A549 (cell line): ENCODE data around the gene MORN1. TPM values are rescaled to one million over a fixed set of nuclear protein-coding genes. Genes with fewer than 3 reads are reported as not detected.

ENCODE experiments used
- ATAC-seq, 2 experiments: fragments of 200-7000 bp in 1 of 2; fragments of >200 bp in 1 of 2; cut with Nextera tagmentation in 1 of 2; cut with Tn5 transposase in 1 of 2; 3 replicates each; pipeline versions ENCODE4 v1.8.0 to v1.9.1; 2018 to 2020; ENCODE audit warnings: mild to moderate bottlenecking in 1 of 2, moderate library complexity in 1 of 2
- CTCF ChIA-PET: fragments of 300-600 bp; sonication (Branson Sonifier 250); formaldehyde crosslinking; extraction: SDS; loops from one replicate; lab custom pipeline; 2021; ENCODE audit warnings: antibody characterized with exemption, inconsistent platforms; lab: Yijun Ruan, JAX
- POLR2A ChIA-PET: fragments of 350-600 bp; formaldehyde crosslinking; extraction: SDS; loops from one replicate; lab custom pipeline; 2021; ENCODE audit warnings: antibody characterized with exemption, inconsistent platforms; lab: Yijun Ruan, JAX
- DNase-seq, 2 experiments: peaks; one replicate each; pipeline versions ENCODE4 v3.0.0 to v3.0.0-alpha.2; 2011 to 2016; ENCODE audit warnings: low read depth in 1 of 2, low spot score in 1 of 2
- FAIRE-seq: peaks from 2 replicates; lab custom pipeline; 2011; peaks lifted over from hg19 to GRCh38; lab: Jason Lieb, UNC
- H3K27ac ChIP-seq, 2 experiments: fragments of >200 bp; sonication (Bioruptor Twin); formaldehyde crosslinking; 3 replicates each; pipeline ENCODE4 v1.5.1; 2016 to 2017
- H3K4me1 ChIP-seq: fragments of >200 bp; sonication (Bioruptor Twin); formaldehyde crosslinking; 3 replicates; pipeline ENCODE4 v1.6.1; 2016
- H3K4me2 ChIP-seq: fragments of >200 bp; sonication (Bioruptor Twin); formaldehyde crosslinking; 3 replicates; pipeline ENCODE4 v1.6.1; 2016
- H3K4me3 ChIP-seq: fragments of >200 bp; sonication (Bioruptor Twin); formaldehyde crosslinking; 3 replicates; pipeline ENCODE4 v1.5.1; 2016
- H3K9me3 ChIP-seq: fragments of >200 bp; sonication (Bioruptor Twin); formaldehyde crosslinking; 3 replicates; pipeline ENCODE4 v1.6.1; 2016
- BHLHE40 ChIP-seq: IDR thresholded peaks from 2 replicates; pipeline ENCODE4 v1.6.1; 2012; ENCODE audit warnings: low read depth, low read length, inconsistent platforms
- CBX8 ChIP-seq: fragments of 200-600 bp; sonication (generic); IDR thresholded peaks from 2 replicates; pipeline ENCODE4 v1.6.1; 2016
- CEBPB ChIP-seq, 2 experiments: fragments of >200 bp in 1 of 2; sonication (Bioruptor Twin) in 1 of 2; formaldehyde crosslinking in 1 of 2; IDR thresholded peaks; 2 replicates each; pipeline ENCODE4 v1.6.1; 2012 to 2016
- EP300 ChIP-seq, 2 experiments: fragments of >200 bp; sonication (Bioruptor Twin); formaldehyde crosslinking; IDR thresholded peaks; 2 replicates in 1 of 2; 3 replicates in 1 of 2; pipeline ENCODE4 v1.6.1; 2016 to 2017
- FOSL2 ChIP-seq, 2 experiments: fragments of 450-650 bp in 1 of 2; fragments of >200 bp in 1 of 2; sonication (Bioruptor Twin) in 1 of 2; formaldehyde crosslinking; IDR thresholded peaks; 2 replicates each; pipeline versions ENCODE4 v1.5.0 to v1.6.1; 2016 to 2020; ENCODE audit warnings: mild to moderate bottlenecking in 1 of 2, moderate library complexity in 1 of 2
- GATA3 ChIP-seq: IDR thresholded peaks from 2 replicates; pipeline ENCODE4 v1.6.1; 2012; ENCODE audit warnings: borderline replicate concordance
- HES2 ChIP-seq: fragments of >200 bp; sonication (Bioruptor Twin); formaldehyde crosslinking; IDR thresholded peaks from 2 replicates; pipeline ENCODE4 v1.6.1; 2016
- HEYL ChIP-seq: fragments of 250-450 bp; sonication (Bioruptor Pico); IDR thresholded peaks from 2 replicates; pipeline ENCODE4 v1.8.0; 2021; ENCODE audit warnings: mild to moderate bottlenecking, moderate library complexity
- HOXB13 ChIP-seq: fragments of 250-450 bp; sonication (Bioruptor Pico); IDR thresholded peaks from 2 replicates; pipeline ENCODE4 v1.5.0; 2020; ENCODE audit warnings: low read depth, mild to moderate bottlenecking, moderate library complexity
- HOXB5 ChIP-seq: fragments of 250-450 bp; sonication (Bioruptor Pico); IDR thresholded peaks from 2 replicates; pipeline ENCODE4 v1.5.0; 2020; ENCODE audit warnings: mild to moderate bottlenecking, moderate library complexity
- JUN ChIP-seq, 2 experiments: fragments of >200 bp; sonication (Bioruptor Twin); formaldehyde crosslinking; IDR thresholded peaks; 2 replicates in 1 of 2; 3 replicates in 1 of 2; pipeline ENCODE4 v1.6.1; 2016 to 2017
- MAFK ChIP-seq: fragments of 450-650 bp; IDR thresholded peaks from 2 replicates; pipeline ENCODE4 v1.6.1; 2014; ENCODE audit not compliant: partially characterized antibody
- MAX ChIP-seq: IDR thresholded peaks from 2 replicates; pipeline ENCODE4 v1.6.1; 2012
- PHF8 ChIP-seq: fragments of 200-600 bp; sonication (generic); IDR thresholded peaks from 2 replicates; pipeline ENCODE4 v1.6.1; 2016; ENCODE audit warnings: low read depth, mild to moderate bottlenecking, antibody characterized with exemption, moderate library complexity, borderline replicate concordance
- POLR2A ChIP-seq: IDR thresholded peaks from 2 replicates; pipeline ENCODE4 v1.6.1; 2012; ENCODE audit warnings: mild to moderate bottlenecking, low read length
- POLR2AphosphoS2 ChIP-seq: conservative IDR thresholded peaks from 2 replicates; pipeline ENCODE4 v1.6.1; 2012; ENCODE audit warnings: low read length, improper control_type of control experiment, inconsistent platforms
- RAD21 ChIP-seq, 2 experiments: fragments of >200 bp in 1 of 2; sonication (Bioruptor Twin) in 1 of 2; formaldehyde crosslinking in 1 of 2; IDR thresholded peaks in 1 of 2; conservative IDR thresholded peaks in 1 of 2; 2 replicates in 1 of 2; 3 replicates in 1 of 2; pipeline ENCODE4 v1.6.1; 2012 to 2018; ENCODE audit warnings: inconsistent platforms in 1 of 2
- RARB ChIP-seq: fragments of 250-450 bp; sonication (Bioruptor Pico); IDR thresholded peaks from 2 replicates; pipeline ENCODE4 v1.8.0; 2021; ENCODE audit warnings: mild to moderate bottlenecking, moderate library complexity
- RCOR1 ChIP-seq: fragments of 150-350 bp; IDR thresholded peaks from 2 replicates; pipeline ENCODE4 v1.6.1; 2014; ENCODE audit warnings: antibody characterized with exemption, low read length, low read depth
- RNF2 ChIP-seq: fragments of 200-600 bp; sonication (generic); IDR thresholded peaks from 2 replicates; pipeline ENCODE4 v1.6.1; 2016; ENCODE audit warnings: low read depth, mild to moderate bottlenecking, antibody characterized with exemption, moderate library complexity, borderline replicate concordance
- SREBF2 ChIP-seq: fragments of 450-650 bp; IDR thresholded peaks from 2 replicates; pipeline ENCODE4 v1.6.1; 2014; ENCODE audit warnings: mild to moderate bottlenecking, moderate library complexity
- TFCP2L1 ChIP-seq: fragments of 250-450 bp; sonication (Bioruptor Pico); IDR thresholded peaks from 2 replicates; pipeline ENCODE4 v1.5.0; 2021; ENCODE audit warnings: mild to moderate bottlenecking
- ZC3H11A ChIP-seq: fragments of 450-650 bp; IDR thresholded peaks from 2 replicates; pipeline ENCODE4 v1.6.1; 2014; ENCODE audit warnings: antibody characterized with exemption, mild to moderate bottlenecking
- ZFP36 ChIP-seq: fragments of 450-650 bp; IDR thresholded peaks from 2 replicates; pipeline ENCODE4 v1.6.1; 2014; ENCODE audit warnings: borderline replicate concordance; ENCODE audit not compliant: partially characterized antibody
- WGBS: methylation state at CpG from one replicate; pipeline ENCODE4 v1.1.6; 2017; ENCODE audit errors: missing lambda C conversion rate; 5-methylcytosine and 5-hydroxymethylcytosine counted together
- polyA plus RNA-seq, 4 experiments: library from polyadenylated mRNA; depleted of rRNA in 3 of 4; stranded (reverse); fragments of >200 nt; fragmentation: RNase III in 1 of 4; extraction: RNeasy Plus Mini Kit Qiagen cat#74134 plus additional on column Dnase treatment in 1 of 4; gene quantifications; 2 replicates in 3 of 4; 3 replicates in 1 of 4; pipeline ENCODE4 v1.2.3, GENCODE V29; 2011 to 2017

The MORN1 gene
- polyA plus RNA-seq, 2 of the 4 experiments (the other 2 are of a cell fraction), result 6.9 to 8.9 TPM

GRCh38 chr1:2318314-2319278, 72.8 kb downstream of the MORN1 start:
- 87% methylated on average over 33 of the region's 41 CpGs for WGBS
- no peak for FAIRE-seq
- TF ChIP-seq FOSL2 (IDR thresholded peaks at IDR 0.05), result no peak
- TF ChIP-seq FOSL2 (CRISPR knock-in tag; IDR thresholded peaks at IDR 0.05), result no peak
- TF ChIP-seq RNF2, result no peak
- no peak for TF ChIP-seq PHF8
- TF ChIP-seq, all 56 proteins: peak for 0
- no peak for ATAC-seq
- no peak for DNase-seq
- Histone ChIP-seq H3K4me3 (no peak overlapping the region), H3K4me1 (peaks cover 7% of the 10 kb centered on the region; the same call in 2 of the 3 replicates), H3K9me3 (no peaks in the 10 kb centered on the region), H3K27ac (no peak overlapping the region), H3K4me2 (no peak overlapping the region)
- ChIA-PET CTCF (interaction anchor here (0.7 to 1.4 kb wide), 4 partner anchors 39 to 124 kb away, joined by 3 to 6 read pairs (median 4); partner anchors contain the start of gene FAAP20), POLR2A (no interaction called here)

GRCh38 chr1:2317230-2318065, 73.9 kb downstream of the MORN1 start:
- 79% methylated on average over 4 of the region's 32 CpGs for WGBS
- H3K9me3 ChIP-seq, result no peaks in the 10 kb centered on the region
- CTCF ChIA-PET, result interaction anchor here (1.1 to 2.0 kb wide), 5 partner anchors 9 to 178 kb away, joined by 4 to 15 read pairs (median 5); partner anchors contain the start of gene FAAP20
- ATAC-seq (no peak), FAIRE-seq (no peak), DNase-seq (no peak)
- POLR2A ChIA-PET, result no interaction called here
- peaks cover 18% of the 10 kb centered on the region for H3K4me1 ChIP-seq
- no peak overlapping the region for H3K4me2 ChIP-seq
- no peak overlapping the region for H3K27ac ChIP-seq
- TF ChIP-seq CEBPB (IDR thresholded peaks at IDR 0.05), result no peak
- TF ChIP-seq RCOR1, result no peak
- no peak for TF ChIP-seq RARB
- no peak for TF ChIP-seq BHLHE40
- no peak for TF ChIP-seq HOXB13
- TF ChIP-seq HES2, result no peak
- TF ChIP-seq ZC3H11A, result no peak
- no peak for TF ChIP-seq SREBF2
- no peak for TF ChIP-seq POLR2AphosphoS2
- no peak for TF ChIP-seq POLR2A
- TF ChIP-seq HEYL (CRISPR knock-in tag), result no peak
- no peak for TF ChIP-seq EP300 (IDR thresholded peaks at IDR 0.05)
- TF ChIP-seq TFCP2L1 (CRISPR knock-in tag), result no peak
- TF ChIP-seq RAD21 (conservative IDR thresholded peaks at IDR 0.05 in 1 of 2, IDR thresholded peaks at IDR 0.05 in 1 of 2), result no peak
- no peak for TF ChIP-seq PHF8
- no peak for TF ChIP-seq GATA3
- TF ChIP-seq CBX8, result no peak
- no peak for TF ChIP-seq MAFK
- no peak for TF ChIP-seq JUN (IDR thresholded peaks at IDR 0.05)
- TF ChIP-seq HOXB5 (CRISPR knock-in tag), result no peak
- no peak overlapping the region for H3K4me3 ChIP-seq

GRCh38 chr1:2316451-2316961, 74.8 kb downstream of the MORN1 start:
- DNase-seq (no peak), ATAC-seq (no peak), FAIRE-seq (no peak)
- Histone ChIP-seq H3K27ac (peak overlapping the region in 1 of 2 experiments; percentile 100; a peak in 2 of 6 replicates), H3K4me3 (no peak overlapping the region), H3K4me2 (no peak overlapping the region), H3K9me3 (no peaks in the 10 kb centered on the region), H3K4me1 (peaks cover 27% of the 10 kb centered on the region)
- POLR2A ChIA-PET, result no interaction called here
- TF ChIP-seq ZFP36 (no peak), RAD21 (conservative IDR thresholded peaks at IDR 0.05 in 1 of 2, IDR thresholded peaks at IDR 0.05 in 1 of 2) (no peak), POLR2AphosphoS2 (no peak), GATA3 (no peak), MAX (no peak), RARB (no peak), ZC3H11A (no peak), PHF8 (no peak), HOXB13 (no peak), EP300 (IDR thresholded peaks at IDR 0.05) (no peak)
- WGBS, result 52% methylated on average over 5 of the region's 16 CpGs
- CTCF ChIA-PET, result interaction anchor here (1.1 to 2.0 kb wide), 7 partner anchors 8 to 177 kb away, joined by 3 to 15 read pairs (median 5); partner anchors contain the start of gene FAAP20
